IPS-11a (cell line): Measurements from ENCODE around the gene TMEM150A.
A peak's percentile ranks its signal among the peaks of the same experiment; 100 is the strongest.
"Not testable (repeated sequence)": the region's sequence is repeated elsewhere in the genome, so short reads cannot be mapped to it uniquely, and the experiment has no call there.

ENCODE experiments used
- H3K4me3 ChIP-seq: one replicate; pipeline ENCODE4 v1.5.1; 2013; ENCODE audit warnings: low read depth, low read length, control low read depth

The TMEM150A gene

DNA sequence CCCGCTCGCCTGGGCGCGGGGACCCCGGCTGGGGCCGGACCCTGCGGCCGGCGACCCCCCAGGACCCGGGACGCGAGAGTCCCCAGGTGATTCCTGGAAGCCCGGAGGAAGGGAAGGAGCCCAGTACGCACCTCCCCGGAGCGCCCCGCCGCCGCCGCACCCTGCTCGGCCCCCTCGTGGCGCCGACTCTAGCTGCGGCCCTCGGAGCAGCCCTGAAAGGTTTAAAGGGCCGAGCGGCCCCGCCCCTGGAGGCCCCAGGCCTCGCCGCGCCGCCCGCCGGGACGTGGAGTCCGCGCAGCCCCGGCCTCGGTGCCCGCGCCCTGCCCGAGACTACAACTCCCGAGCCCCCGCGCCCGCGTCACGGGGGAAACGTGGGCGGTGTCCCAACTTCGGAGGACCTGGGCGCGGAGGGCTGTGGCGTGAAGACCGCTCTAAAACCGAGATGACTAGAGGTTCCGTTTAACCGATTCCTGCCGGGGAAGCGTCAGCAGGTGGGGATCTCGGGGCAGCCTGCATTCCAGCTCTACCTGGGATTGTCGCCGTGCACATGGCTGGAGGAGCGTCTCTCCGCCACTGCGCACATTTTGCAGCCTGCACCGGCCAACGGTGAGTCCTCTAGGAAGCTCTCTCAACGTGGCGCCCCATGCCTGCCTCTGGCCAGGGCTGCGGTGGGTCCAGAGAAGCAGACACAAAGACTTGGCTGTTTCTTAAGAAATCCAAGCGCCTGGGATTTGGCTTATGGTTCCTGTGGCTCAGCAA is at the start of gene TMEM150A:
TSS of gene TMEM150A (minus strand) at position 223 of the 759 bp plus-strand sequence. CDS start 750 bp downstream, outside the sequence.
- H3K4me3 ChIP-seq = peak within 1 kb of the TSS; percentile 91

GRCh38 chr2:85652056-85652455 is 49.6 kb upstream of the TMEM150A start:
- H3K4me3 ChIP-seq = no peak overlapping the region

- no peak overlapping the region for H3K4me3 ChIP-seq
These were observed 48.6 kb upstream of the TMEM150A start for GRCh38 chr2:85651097-85651496.

DNA sequence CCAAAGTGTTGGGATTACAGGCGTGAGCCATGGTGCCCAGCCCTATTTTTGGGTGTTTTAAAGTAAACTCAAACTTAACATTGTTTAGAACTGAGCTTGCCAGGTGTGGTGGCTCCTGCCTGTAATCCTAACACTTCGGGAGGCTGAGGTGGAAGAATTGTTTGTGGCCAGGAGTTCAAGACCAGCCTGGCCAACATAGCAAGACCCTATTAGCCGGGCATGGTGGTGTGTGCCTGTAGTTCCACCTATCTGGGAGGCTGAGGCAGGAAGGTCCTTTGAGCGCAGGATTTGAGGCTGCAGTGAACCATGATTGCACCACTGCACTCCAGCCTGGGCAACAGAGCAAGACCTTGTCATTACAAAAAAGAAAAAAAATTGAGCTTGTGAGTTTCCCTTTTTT is 48.0 kb upstream of the TMEM150A start:
- H3K4me3 ChIP-seq = no peak overlapping the region

- H3K4me3 ChIP-seq = no peak overlapping the region
These were observed 47.0 kb upstream of the TMEM150A start for GRCh38 chr2:85649201-85650190.

GRCh38 chr2:85648619-85649018 is 46.1 kb upstream of the TMEM150A start:
- H3K4me3 ChIP-seq = no peak overlapping the region

- no peak overlapping the region for H3K4me3 ChIP-seq
These were observed 45.5 kb upstream of the TMEM150A start for GRCh38 chr2:85647823-85648526.

- no peak overlapping the region for H3K4me3 ChIP-seq
These were observed 43.7 kb upstream of the TMEM150A start for GRCh38 chr2:85646166-85646565.

DNA sequence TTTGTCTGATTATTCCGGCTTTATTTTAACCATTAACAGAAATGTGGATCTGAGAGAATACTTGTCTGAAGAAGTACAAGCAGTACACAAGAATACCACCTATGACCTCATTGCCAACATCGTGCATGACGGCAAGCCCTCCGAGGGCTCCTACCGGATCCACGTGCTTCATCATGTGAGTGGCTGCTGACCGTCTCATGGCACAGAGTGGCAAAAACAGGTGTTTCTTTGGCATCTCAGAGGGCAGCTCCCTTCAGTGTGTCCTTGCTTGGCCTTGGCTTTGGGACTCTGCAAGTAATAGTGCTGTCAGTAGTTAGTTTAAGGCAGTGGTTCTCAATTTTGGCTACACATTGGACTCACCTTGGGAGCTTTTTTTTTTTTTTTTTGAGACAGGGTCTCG is 42.4 kb upstream of the TMEM150A start:
- no peak overlapping the region for H3K4me3 ChIP-seq

GRCh38 chr2:85642725-85643124 is 40.2 kb upstream of the TMEM150A start:
- no peak overlapping the region for H3K4me3 ChIP-seq

DNA sequence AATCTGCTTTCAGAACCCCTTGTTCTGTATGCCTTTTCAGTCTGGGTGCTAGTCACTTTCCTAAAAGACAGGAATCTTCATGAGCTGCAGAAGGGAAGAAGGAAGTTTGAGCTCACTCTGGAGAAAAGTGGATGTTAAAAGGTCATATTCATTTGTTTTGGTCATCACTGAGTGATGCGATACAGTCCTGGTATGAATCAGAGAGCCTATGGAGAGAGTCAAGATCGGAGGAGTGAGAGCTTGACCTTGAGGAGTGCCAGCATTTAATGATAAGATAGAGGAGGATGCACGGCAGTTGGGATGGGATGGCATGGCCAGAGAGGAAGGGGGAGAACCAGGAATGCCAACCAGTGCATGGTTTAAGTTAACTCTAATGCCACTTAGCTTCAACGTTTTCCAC is 33.1 kb upstream of the TMEM150A start:
- H3K4me3 ChIP-seq = no peak overlapping the region

DNA sequence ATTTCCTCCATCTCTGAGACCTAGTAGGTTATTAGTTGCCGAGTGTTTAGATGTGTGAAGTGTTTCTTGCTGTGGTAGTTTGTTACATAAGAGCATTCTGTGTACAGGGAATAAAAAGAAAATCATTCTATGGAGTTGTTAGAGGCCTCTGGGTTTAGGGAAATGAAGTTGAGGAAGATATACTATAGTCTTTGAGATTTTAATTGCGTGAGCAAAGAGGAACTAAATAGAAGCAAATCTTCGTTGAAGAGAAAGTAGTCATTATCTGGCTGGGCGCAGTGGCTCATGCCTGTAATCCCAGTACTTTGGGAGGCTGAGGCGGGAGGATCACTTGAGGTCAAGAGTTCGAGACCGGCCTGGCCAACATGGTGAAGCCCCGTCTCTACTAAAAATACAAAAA is 32.5 kb upstream of the TMEM150A start:
- no peak overlapping the region for H3K4me3 ChIP-seq

GRCh38 chr2:85631316-85631715 is 28.8 kb upstream of the TMEM150A start:
- no peak overlapping the region for H3K4me3 ChIP-seq

DNA sequence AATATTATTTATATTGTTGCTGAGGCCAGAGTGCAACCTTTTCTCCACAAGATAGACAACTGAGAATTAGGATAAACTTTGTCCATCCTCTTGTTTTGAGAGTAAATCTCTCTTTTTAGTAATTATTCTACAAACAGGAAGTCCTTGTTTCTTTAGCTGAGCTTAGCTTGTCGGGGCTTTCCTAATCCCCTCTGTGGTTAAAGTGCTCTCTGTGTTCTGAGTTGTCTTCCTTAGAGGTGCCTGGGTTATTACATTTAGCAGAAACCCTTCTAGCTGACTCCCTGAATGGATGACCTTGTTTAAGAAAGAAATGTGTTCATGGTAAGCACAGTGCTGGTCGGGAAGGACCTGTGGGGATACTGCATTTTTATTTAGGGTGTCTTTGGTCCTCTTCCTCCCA is 26.2 kb upstream of the TMEM150A start:
- H3K4me3 ChIP-seq = no peak overlapping the region

DNA sequence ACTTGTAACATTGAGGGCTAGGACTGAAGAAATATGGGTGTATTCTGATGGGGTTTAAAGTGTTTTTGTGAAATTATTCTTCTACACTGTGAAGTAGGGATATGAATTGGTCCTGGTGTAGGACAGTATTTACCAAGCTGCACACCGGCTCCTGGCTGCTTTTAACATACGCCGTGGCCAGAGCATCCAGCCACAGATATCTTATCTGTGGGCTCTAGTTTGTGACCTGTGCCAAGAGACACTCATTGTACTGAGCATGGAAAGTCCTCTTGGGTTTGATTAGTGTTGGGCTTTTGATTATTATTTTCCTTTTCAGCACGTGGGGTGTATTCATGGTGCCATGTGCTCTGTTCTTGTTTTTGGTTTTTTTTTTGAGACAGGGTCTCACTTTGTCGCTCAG is 21.5 kb upstream of the TMEM150A start:
- no peak overlapping the region for H3K4me3 ChIP-seq

DNA sequence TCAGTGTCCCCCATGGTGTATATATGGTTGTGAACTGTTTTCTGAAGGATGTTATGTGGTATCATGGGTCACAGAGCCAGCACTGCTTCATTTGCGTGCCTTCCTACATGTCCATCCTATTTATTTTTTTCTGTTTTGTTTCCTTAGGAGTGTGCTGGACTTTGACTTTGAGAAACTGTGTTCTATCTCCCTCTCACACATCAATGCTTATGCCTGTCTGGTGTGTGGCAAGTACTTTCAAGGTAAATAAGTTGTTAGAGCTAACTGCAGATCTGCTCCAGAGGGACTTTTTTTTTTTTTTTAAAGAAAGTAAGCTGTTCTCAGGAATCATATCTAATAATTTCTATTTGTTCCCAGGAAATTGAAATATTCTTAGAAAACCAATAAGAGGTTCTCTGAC is 18.8 kb upstream of the TMEM150A start:
- no peak overlapping the region for H3K4me3 ChIP-seq

GRCh38 chr2:85619617-85620016 is 17.1 kb upstream of the TMEM150A start:
- no peak overlapping the region for H3K4me3 ChIP-seq

- H3K4me3 ChIP-seq = not testable (repeated sequence)
These were observed 15.2 kb upstream of the TMEM150A start for GRCh38 chr2:85617723-85618122.

GRCh38 chr2:85615413-85615728 is 12.9 kb upstream of the TMEM150A start:
- no peak overlapping the region for H3K4me3 ChIP-seq

DNA sequence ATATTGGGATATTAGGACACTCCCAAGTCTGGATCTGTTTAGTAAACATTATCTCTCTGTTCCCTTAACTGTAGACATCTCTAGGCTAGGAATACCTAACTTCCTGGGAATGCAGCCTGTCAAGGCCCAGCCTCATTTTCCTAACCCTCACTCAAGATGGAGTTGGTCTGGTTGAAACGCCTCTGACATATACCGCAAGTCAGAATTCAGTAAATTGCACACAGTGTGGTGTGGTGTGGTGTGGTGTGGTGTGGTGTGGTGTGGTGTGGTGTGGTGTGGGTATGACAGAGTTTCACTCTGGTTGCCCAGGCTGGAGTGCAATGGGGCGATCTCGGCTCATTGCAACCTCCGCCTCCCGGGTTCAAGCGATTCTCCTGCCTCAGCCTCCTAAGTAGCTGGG is 12.3 kb upstream of the TMEM150A start:
- not testable (repeated sequence) for H3K4me3 ChIP-seq

- no peak overlapping the region for H3K4me3 ChIP-seq
These were observed 11.4 kb upstream of the TMEM150A start for GRCh38 chr2:85613717-85614515.
